ENCODE measurements around the gene BUD23.
"Not testable (repeated sequence)": the region's sequence is repeated elsewhere in the genome, so short reads cannot be mapped to it uniquely, and the experiment has no call there.

Gene BUD23

GRCh38 chr7:73683056-73683787 is at the start of gene BUD23, which contains the start of gene DNAJC30:
TSS of gene BUD23 (plus strand) at chr7:73683597. CDS start at chr7:73683626, 29 bp downstream.
TSS of gene DNAJC30 (minus strand) at chr7:73683453. CDS start at chr7:73683423, 30 bp downstream.
- DNase-seq, result peak; percentile 89

- no peak for DNase-seq
Measured at GRCh38 chr7:73633844-73634243, 49.6 kb upstream of the BUD23 start.

- DNase-seq, result no peak
Measured at GRCh38 chr7:73635428-73636200, 47.8 kb upstream of the BUD23 start.

- DNase-seq, result no peak
Measured at GRCh38 chr7:73638911-73639310, 44.5 kb upstream of the BUD23 start.

- no peak for DNase-seq
Measured at GRCh38 chr7:73642834-73643233, 40.6 kb upstream of the BUD23 start.

GRCh38 chr7:73644688-73645286 is 38.6 kb upstream of the BUD23 start:
- DNase-seq, result no peak

DNA sequence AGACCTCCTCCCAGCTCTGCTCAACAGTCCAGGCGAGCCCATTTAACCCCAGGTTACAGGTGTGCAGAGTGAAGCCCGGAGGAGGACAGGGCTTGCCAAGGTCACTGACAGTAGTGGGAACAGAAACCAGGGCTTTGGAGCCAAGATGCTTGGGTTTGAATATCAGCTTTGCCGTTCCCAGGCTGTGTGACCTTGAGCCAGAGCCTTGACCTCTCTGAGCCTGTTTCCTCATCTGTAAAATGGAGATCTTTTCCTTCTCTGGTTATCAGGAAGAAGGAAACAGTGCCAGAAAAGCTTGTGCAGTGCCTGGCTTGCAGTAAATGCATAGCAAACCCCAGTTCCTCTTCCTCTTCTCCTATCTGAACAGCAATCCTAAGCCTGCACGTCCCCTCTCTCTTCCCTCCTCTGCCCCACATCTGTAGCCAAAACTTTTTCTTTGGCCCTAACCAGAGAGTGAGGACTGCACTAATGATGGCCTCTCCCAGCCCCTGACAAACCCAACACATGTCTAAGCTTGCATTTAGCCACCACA is 37.7 kb upstream of the BUD23 start:
- DNase-seq, result no peak

- no peak for DNase-seq
Measured at GRCh38 chr7:73646785-73647724, 36.3 kb upstream of the BUD23 start.

GRCh38 chr7:73647725-73648592 is 35.4 kb upstream of the BUD23 start:
- DNase-seq, result no peak

DNA sequence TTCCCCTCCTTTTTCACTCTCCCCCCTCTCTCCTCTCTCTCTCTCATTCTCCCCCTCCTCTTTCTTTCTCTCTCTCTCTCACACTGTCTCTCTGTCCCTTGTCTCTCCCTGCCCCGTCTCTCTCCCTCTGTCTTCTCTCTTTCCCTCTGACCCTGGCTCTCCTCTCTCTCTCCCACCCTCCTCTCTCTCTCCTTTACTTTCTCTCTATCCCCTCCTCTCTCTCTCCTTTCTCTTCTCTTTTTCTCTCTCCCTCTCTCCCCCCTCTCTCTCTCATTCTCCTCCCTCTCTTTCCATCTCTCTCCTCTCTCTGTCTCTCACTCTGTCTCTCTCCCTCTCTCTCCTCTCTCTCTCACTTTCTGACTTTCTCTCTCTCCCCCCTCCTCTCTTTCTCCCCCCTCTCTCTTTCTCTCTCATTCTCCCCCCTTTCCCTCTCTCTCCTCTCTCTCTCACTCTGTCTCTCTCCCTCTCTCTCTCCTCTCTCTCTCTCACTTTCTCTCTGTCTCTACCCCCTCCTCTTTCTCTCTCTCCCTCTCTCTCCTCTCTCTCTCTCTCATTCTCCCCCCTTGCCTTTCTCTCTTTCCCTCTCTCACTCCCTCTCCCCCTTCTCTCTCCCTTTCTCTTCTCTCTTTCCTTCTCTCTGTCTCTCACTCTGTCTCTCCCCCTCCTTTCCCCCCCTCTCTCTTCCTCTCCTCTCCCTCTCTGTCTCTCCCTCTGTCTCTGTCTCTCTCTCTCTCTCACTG is 34.6 kb upstream of the BUD23 start:
- DNase-seq, result no peak

- no peak for DNase-seq
Measured at GRCh38 chr7:73649576-73649975, 33.8 kb upstream of the BUD23 start.

- DNase-seq, result no peak
Measured at GRCh38 chr7:73650524-73650923, 32.9 kb upstream of the BUD23 start.

GRCh38 chr7:73652541-73652949 is 30.9 kb upstream of the BUD23 start:
- DNase-seq, result no peak

GRCh38 chr7:73655309-73655708 is 28.1 kb upstream of the BUD23 start:
- DNase-seq, result not testable (repeated sequence)

- no peak for DNase-seq
Measured at GRCh38 chr7:73659983-73660382, 23.4 kb upstream of the BUD23 start.

GRCh38 chr7:73660594-73660993 is 22.8 kb upstream of the BUD23 start:
- DNase-seq, result not testable (repeated sequence)

- no peak for DNase-seq
Measured at GRCh38 chr7:73663033-73663432, 20.4 kb upstream of the BUD23 start.

DNA sequence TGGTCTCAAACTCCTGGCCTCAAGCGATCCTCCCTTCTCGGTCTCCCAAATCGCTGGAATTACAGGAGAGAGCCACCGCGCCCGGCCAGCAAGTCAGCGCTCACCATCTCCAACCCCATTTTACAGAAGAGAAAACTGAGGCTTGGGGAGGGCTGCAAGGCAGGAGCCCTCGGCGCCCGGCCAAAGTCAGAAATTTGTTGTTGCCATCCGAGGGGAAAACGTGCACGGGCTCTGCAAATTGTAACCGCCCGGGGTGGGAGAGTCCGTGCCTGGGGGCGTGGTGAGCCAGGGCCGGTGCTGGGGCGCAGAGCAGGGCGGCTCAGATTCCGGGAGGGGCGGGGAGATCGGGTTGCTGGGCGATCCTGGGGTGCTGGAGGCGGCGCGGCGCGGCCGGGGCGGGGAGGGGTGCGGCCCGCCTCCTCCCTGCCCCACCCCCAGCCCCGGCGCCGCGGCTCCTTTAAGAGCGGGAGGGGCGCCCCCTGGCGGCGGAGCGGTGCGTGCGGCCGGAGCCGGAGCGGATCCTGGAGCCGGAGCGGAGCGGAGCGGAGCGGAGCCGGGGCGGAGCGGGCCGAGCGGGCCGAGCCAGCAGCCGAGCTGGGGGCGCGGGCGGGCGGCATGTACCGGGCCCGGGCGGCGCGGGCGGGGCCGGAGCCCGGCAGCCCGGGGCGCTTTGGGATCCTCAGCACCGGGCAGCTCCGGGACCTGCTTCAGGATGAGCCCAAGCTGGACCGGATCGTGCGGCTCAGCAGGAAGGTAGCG is 15.9 kb upstream of the BUD23 start, which contains the start of gene VPS37D:
Gene VPS37D (plus strand): TSS at position 488 of the 759 bp plus-strand sequence. CDS start 128 bp downstream, at position 616.
- DNase-seq, result peak; percentile 74

GRCh38 chr7:73668103-73668885 is 15.1 kb upstream of the BUD23 start:
- no peak for DNase-seq

All from DMS153 (cell line).